ENCODE measurements around the gene NUP62.
A peak's percentile ranks its signal among the peaks of the same experiment; 100 is the strongest.
"Not testable (repeated sequence)": the region's sequence is repeated elsewhere in the genome, so short reads cannot be mapped to it uniquely, and the experiment has no call there.

NUP62 gene

GRCh38 chr19:49951806-49952478, 22.6 kb upstream of the NUP62 start:
- no peak for DNase-seq (ENCODE audit: low spot score)

GRCh38 chr19:49950956-49951526, 21.7 kb upstream of the NUP62 start:
- no peak for DNase-seq (ENCODE audit: low spot score)

GRCh38 chr19:49950590-49950948, 21.3 kb upstream of the NUP62 start:
- DNase-seq (ENCODE audit: low spot score): no peak

- DNase-seq (ENCODE audit: low spot score): no peak
These were observed 20.7 kb upstream of the NUP62 start for GRCh38 chr19:49949742-49950589.

GRCh38 chr19:49946415-49946814, 17.1 kb upstream of the NUP62 start:
- no peak for DNase-seq (ENCODE audit: low spot score)

GRCh38 chr19:49944567-49944966, 15.3 kb upstream of the NUP62 start:
- not testable (repeated sequence) for DNase-seq (ENCODE audit: low spot score)

GRCh38 chr19:49940482-49940791, 11.1 kb upstream of the NUP62 start:
- no peak for DNase-seq (ENCODE audit: low spot score)

- no peak for DNase-seq (ENCODE audit: low spot score)
These were observed 10.6 kb upstream of the NUP62 start for GRCh38 chr19:49939721-49940481.

GRCh38 chr19:49938662-49939061, 9.4 kb upstream of the NUP62 start:
- no peak for DNase-seq (ENCODE audit: low spot score)

- peak; percentile 78 for DNase-seq (ENCODE audit: low spot score)
These were observed 8.6 kb upstream of the NUP62 start for GRCh38 chr19:49937750-49938381.

GRCh38 chr19:49936549-49936948, 7.2 kb upstream of the NUP62 start:
- DNase-seq (ENCODE audit: low spot score): no peak

GRCh38 chr19:49933643-49934042, 4.3 kb upstream of the NUP62 start:
- DNase-seq (ENCODE audit: low spot score): no peak

GRCh38 chr19:49932731-49933131, 3.4 kb upstream of the NUP62 start:
- DNase-seq (ENCODE audit: low spot score): peak; percentile 31

GRCh38 chr19:49932041-49932451, 2.7 kb upstream of the NUP62 start:
- no peak for DNase-seq (ENCODE audit: low spot score)

GRCh38 chr19:49931293-49932040, 2.2 kb upstream of the NUP62 start:
- no peak for DNase-seq (ENCODE audit: low spot score)

- DNase-seq (ENCODE audit: low spot score): no peak
These were observed 1.2 kb upstream of the NUP62 start for GRCh38 chr19:49930483-49931011.

GRCh38 chr19:49929611-49930482, 543 bp upstream of the NUP62 start:
- peak; percentile 94 for DNase-seq (ENCODE audit: low spot score)

- DNase-seq (ENCODE audit: low spot score): no peak
These were observed 1.6 kb downstream of the NUP62 start for GRCh38 chr19:49927526-49928264.

GRCh38 chr19:49926515-49926914, 2.8 kb downstream of the NUP62 start:
- no peak for DNase-seq (ENCODE audit: low spot score)

Data from CD4-positive, alpha-beta T cell treated with Interleukin-2 at 100 ng/mL for 4 hours (primary cell).